RWPE2 (cell line): ENCODE results near the gene NRIP3.

Experiments
- ATAC-seq: fragments of 200-7000 bp; cut with Tn5 transposase; 3 replicates; pipeline ENCODE4 v1.9.1; 2021; ENCODE audit warnings: low read depth
- DNase-seq: peaks from one replicate; pipeline ENCODE4 v3.0.0-alpha.2; 2020; ENCODE audit warnings: low spot score
- H3K27ac ChIP-seq: fragments of 450-650 bp; 2 replicates; pipeline ENCODE4 v1.5.1; 2017; ENCODE audit warnings: mild to moderate bottlenecking; ENCODE audit not compliant: poor library complexity, severe bottlenecking
- H3K27me3 ChIP-seq: fragments of 250-450 bp; sonication (Bioruptor Pico); 2 replicates; pipeline ENCODE4 v1.5.1; 2021; ENCODE audit warnings: mild to moderate bottlenecking, moderate library complexity; ENCODE audit not compliant: insufficient read depth, poor library complexity, severe bottlenecking
- H3K36me3 ChIP-seq: fragments of 250-450 bp; sonication (Bioruptor Pico); 2 replicates; pipeline ENCODE4 v1.5.1; 2020; ENCODE audit warnings: low read depth, mild to moderate bottlenecking, moderate library complexity
- H3K4me1 ChIP-seq: fragments of 250-450 bp; sonication (Bioruptor Pico); 2 replicates; pipeline ENCODE4 v1.5.1; 2021; ENCODE audit warnings: mild to moderate bottlenecking, moderate library complexity; ENCODE audit not compliant: insufficient read depth, poor library complexity, severe bottlenecking
- H3K4me3 ChIP-seq: fragments of 250-450 bp; sonication (Bioruptor Pico); 2 replicates; pipeline ENCODE4 v1.5.1; 2021; ENCODE audit warnings: mild to moderate bottlenecking, moderate library complexity; ENCODE audit not compliant: severe bottlenecking
- H3K9me3 ChIP-seq: fragments of 250-450 bp; sonication (Bioruptor Pico); 2 replicates; pipeline ENCODE4 v1.5.1; 2021; ENCODE audit warnings: mild to moderate bottlenecking, moderate library complexity; ENCODE audit not compliant: severe bottlenecking
- CTCF ChIP-seq: fragments of 450-650 bp; IDR thresholded peaks from one replicate; pipeline ENCODE4 v1.5.1; 2017; ENCODE audit warnings: mild to moderate bottlenecking, moderate library complexity; ENCODE audit not compliant: poor library complexity, severe bottlenecking

Gene NRIP3

GRCh38 chr11:8961401-8961800, 42.4 kb downstream of the NRIP3 start:
- no peak overlapping the region for H3K27ac ChIP-seq
- no peak for TF ChIP-seq CTCF
- ATAC-seq, result no peak
- no peaks in the 10 kb centered on the region for H3K9me3 ChIP-seq
- H3K4me1 ChIP-seq, result peaks cover 12% of the 10 kb centered on the region
- peaks cover 14% of the 10 kb centered on the region for H3K36me3 ChIP-seq
- no peak for DNase-seq
- no peaks in the 10 kb centered on the region for H3K27me3 ChIP-seq
- no peak overlapping the region for H3K4me3 ChIP-seq

- DNase-seq (no peak), ATAC-seq (peak; percentile 30; the same call in 2 of the 3 replicates)
- H3K4me1 ChIP-seq, result peaks cover 12% of the 10 kb centered on the region
- H3K9me3 ChIP-seq, result no peaks in the 10 kb centered on the region
- no peaks in the 10 kb centered on the region for H3K27me3 ChIP-seq
- H3K4me3 ChIP-seq, result no peak overlapping the region
- no peak overlapping the region for H3K27ac ChIP-seq
- H3K36me3 ChIP-seq, result peaks cover 29% of the 10 kb centered on the region
- peak; percentile 89 for TF ChIP-seq CTCF
Measured at GRCh38 chr11:8959546-8960166, 44.1 kb downstream of the NRIP3 start.

- peaks cover 39% of the 10 kb centered on the region for H3K36me3 ChIP-seq
- ATAC-seq (no peak), DNase-seq (no peak)
- H3K27me3 ChIP-seq, result no peaks in the 10 kb centered on the region
- TF ChIP-seq CTCF, result no peak
- H3K4me3 ChIP-seq, result no peak overlapping the region
- no peaks in the 10 kb centered on the region for H3K9me3 ChIP-seq
- H3K27ac ChIP-seq, result no peak overlapping the region
- no peaks in the 10 kb centered on the region for H3K4me1 ChIP-seq
Measured at GRCh38 chr11:8956860-8957259, 46.9 kb downstream of the NRIP3 start.

- Histone ChIP-seq H3K9me3 (no peaks in the 10 kb centered on the region), H3K4me3 (no peak overlapping the region), H3K36me3 (peaks cover 54% of the 10 kb centered on the region), H3K27me3 (no peaks in the 10 kb centered on the region), H3K4me1 (no peaks in the 10 kb centered on the region), H3K27ac (no peak overlapping the region)
- ATAC-seq (no peak), DNase-seq (no peak)
- no peak for TF ChIP-seq CTCF
Measured at GRCh38 chr11:8948886-8949285, 54.9 kb downstream of the NRIP3 start.

GRCh38 chr11:8947230-8947943, 56.4 kb downstream of the NRIP3 start:
- H3K9me3 ChIP-seq, result no peaks in the 10 kb centered on the region
- no peak for TF ChIP-seq CTCF
- no peak overlapping the region for H3K4me3 ChIP-seq
- DNase-seq, result no peak
- no peaks in the 10 kb centered on the region for H3K4me1 ChIP-seq
- peaks cover 41% of the 10 kb centered on the region for H3K36me3 ChIP-seq
- no peaks in the 10 kb centered on the region for H3K27me3 ChIP-seq
- ATAC-seq, result no peak
- H3K27ac ChIP-seq, result no peak overlapping the region
